K562 (cell line): ENCODE data around the gene HOXA10. TPM values are rescaled to one million over a fixed set of nuclear protein-coding genes. Genes with fewer than 3 reads are reported as not detected.
A peak's percentile ranks its signal among the peaks of the same experiment; 100 is the strongest.

Experiments
- ATAC-seq: fragments of 200-7000 bp; cut with Tn5 transposase; 3 replicates; pipeline ENCODE4 v1.9.1; 2020; ENCODE audit warnings: moderate library complexity
- BruUV-seq: library from RNA; stranded (reverse); fragments of 400-500 nt; replicated peaks from 2 replicates; lab custom pipeline; 2021; lab: Mats Ljungman, UMichigan
- CTCF ChIA-PET: fragments of 300-600 bp; formaldehyde crosslinking; extraction: SDS; loops from one replicate; lab custom pipeline; 2021; ENCODE audit warnings: low intra/inter-chr PET ratio; lab: Yijun Ruan, JAX
- POLR2A ChIA-PET: fragments of 300-600, 350-650 bp; sonication (Branson Sonifier 250); formaldehyde crosslinking; extraction: SDS; loops from one replicate; lab custom pipeline; 2021; ENCODE audit warnings: antibody characterized with exemption, inconsistent platforms; lab: Yijun Ruan, JAX
- DNase-seq, 4 experiments: peaks; one replicate each; pipeline versions ENCODE4 v3.0.0 to v3.0.0-alpha.2; 2011 to 2018; ENCODE audit warnings: low spot score in 3 of 4, mixed read lengths in 3 of 4; ENCODE audit errors: extremely low read depth in 1 of 4
- FAIRE-seq: peaks from 2 replicates; lab custom pipeline; 2011; peaks lifted over from hg19 to GRCh38; lab: Jason Lieb, UNC
- H2AFZ ChIP-seq: 2 replicates; pipeline ENCODE4 v1.6.0; 2011; ENCODE audit warnings: low read depth, low read length, control low read depth, inconsistent platforms
- H3K27ac ChIP-seq: fragments of 200-600 bp; 3 replicates; pipeline ENCODE4 v1.8.0; 2011; ENCODE audit warnings: low read depth, mild to moderate bottlenecking, control low read depth, inconsistent platforms, low read length, moderate library complexity, mixed read lengths; ENCODE audit errors: extremely low read depth
- H3K27me3 ChIP-seq, 2 experiments: fragments of 300-600 bp in 1 of 2; 2 replicates in 1 of 2; 3 replicates in 1 of 2; pipeline versions ENCODE4 v1.6.0 to v1.8.0; 2011; ENCODE audit warnings: inconsistent platforms in 2 of 2, low read length in 2 of 2, mild to moderate bottlenecking in 1 of 2, mixed read lengths in 1 of 2, moderate library complexity in 1 of 2; ENCODE audit not compliant: control insufficient read depth in 2 of 2, insufficient read depth in 2 of 2
- H3K36me3 ChIP-seq: fragments of 300-600 bp; 3 replicates; pipeline ENCODE4 v1.8.0; 2011; ENCODE audit warnings: mild to moderate bottlenecking, low read length, inconsistent platforms; ENCODE audit not compliant: control insufficient read depth, insufficient read depth
- H3K4me1 ChIP-seq, 2 experiments: fragments of 200-600 bp in 1 of 2; replicated peaks in 1 of 2; 2 replicates in 1 of 2; 3 replicates in 1 of 2; pipeline versions ENCODE4 v1.5.1 to v1.8.0; 2011; ENCODE audit warnings: inconsistent platforms in 2 of 2, low read length in 2 of 2, mild to moderate bottlenecking in 1 of 2, mixed read lengths in 1 of 2, moderate library complexity in 1 of 2; ENCODE audit not compliant: control insufficient read depth in 2 of 2, insufficient read depth in 2 of 2
- H3K4me2 ChIP-seq: 2 replicates; pipeline ENCODE4 v1.6.1; 2011; ENCODE audit warnings: low read length, control low read depth, inconsistent platforms, mixed read lengths; ENCODE audit not compliant: insufficient read depth
- H3K4me3 ChIP-seq: fragments of 200-600 bp; sonication (generic), shearing (Covaris generic); 2 replicates; pipeline ENCODE4 v1.5.1; 2016; ENCODE audit warnings: control low read depth, inconsistent platforms
- H3K79me2 ChIP-seq: fragments of 200-600 bp; 3 replicates; pipeline ENCODE4 v1.8.0; 2011; ENCODE audit warnings: low read length, inconsistent platforms; ENCODE audit not compliant: control insufficient read depth, insufficient read depth
- H3K9ac ChIP-seq, 2 experiments: 2 replicates each; pipeline versions ENCODE4 v1.6.0 to v1.6.1; 2011; ENCODE audit warnings: low read depth in 2 of 2, low read length in 2 of 2, control low read depth in 1 of 2, inconsistent platforms in 1 of 2, mild to moderate bottlenecking in 1 of 2, mixed read lengths in 1 of 2; ENCODE audit not compliant: insufficient read depth in 1 of 2
- H3K9me1 ChIP-seq: one replicate; pipeline ENCODE4 v1.6.0; 2011; ENCODE audit warnings: inconsistent platforms, mild to moderate bottlenecking, low read length, moderate library complexity; ENCODE audit not compliant: control insufficient read depth, insufficient read depth
- H3K9me3 ChIP-seq: replicated peaks from 2 replicates; pipeline ENCODE4 v1.5.1; 2011; ENCODE audit warnings: low read depth, low read length, inconsistent platforms; ENCODE audit not compliant: control insufficient read depth, insufficient read depth
- H4K20me1 ChIP-seq: replicated peaks from 2 replicates; pipeline ENCODE4 v1.6.1; 2011; ENCODE audit warnings: low read length, inconsistent platforms, mixed read lengths; ENCODE audit not compliant: control insufficient read depth, insufficient read depth
- ARID2 ChIP-seq: fragments of 450-650 bp; IDR thresholded peaks from 2 replicates; pipeline ENCODE4 v1.6.1; 2017; ENCODE audit warnings: antibody characterized with exemption, mild to moderate bottlenecking
- C11orf30 ChIP-seq: fragments of 450-650 bp; IDR thresholded peaks from 2 replicates; pipeline ENCODE4 v1.6.1; 2016; ENCODE audit warnings: low read depth, mild to moderate bottlenecking
- CBX2 ChIP-seq: fragments of 200-600 bp; sonication (generic); IDR thresholded peaks from one replicate; pipeline ENCODE4 v1.6.1; 2012; ENCODE audit warnings: mild to moderate bottlenecking, low read length, inconsistent platforms; ENCODE audit not compliant: insufficient read depth, poor library complexity, severe bottlenecking
- CC2D1A ChIP-seq: fragments of 450-650 bp; IDR thresholded peaks from 2 replicates; pipeline ENCODE4 v1.6.1; 2017; ENCODE audit warnings: mild to moderate bottlenecking
- GATAD2B ChIP-seq: fragments of 450-650 bp; IDR thresholded peaks from 2 replicates; pipeline ENCODE4 v1.6.1; 2017; ENCODE audit warnings: mild to moderate bottlenecking, borderline replicate concordance
- IRF2 ChIP-seq: sonication (generic); formaldehyde crosslinking; IDR thresholded peaks from 2 replicates; pipeline ENCODE4 v1.8.1; 2022; ENCODE audit warnings: mild to moderate bottlenecking, missing genetic modification reagents
- NR3C1 ChIP-seq: sonication (generic); formaldehyde crosslinking; IDR thresholded peaks from 2 replicates; pipeline ENCODE4 v1.8.1; 2022; ENCODE audit warnings: missing genetic modification reagents
- POLR3G ChIP-seq: IDR thresholded peaks from 2 replicates; pipeline ENCODE4 v1.6.1; 2011; ENCODE audit not compliant: insufficient read length, insufficient replicate concordance; ENCODE audit errors: extremely low read depth
- RBM15 ChIP-seq: fragments of 200-400 bp; formaldehyde crosslinking; IDR thresholded peaks from 2 replicates; pipeline ENCODE4 v1.6.1; 2018; ENCODE audit warnings: mild to moderate bottlenecking, low read length, moderate library complexity; ENCODE audit not compliant: insufficient read depth
- SMARCB1 ChIP-seq: IDR thresholded peaks from 2 replicates; pipeline ENCODE4 v1.6.1; 2011; ENCODE audit warnings: improper control_type of control experiment, low read depth; ENCODE audit not compliant: insufficient read length
- STAT5A ChIP-seq: IDR thresholded peaks from 2 replicates; pipeline ENCODE4 v1.6.1; 2012; ENCODE audit warnings: low read length, inconsistent platforms, borderline replicate concordance
- TRIM28 ChIP-seq: fragments of 450-650 bp; IDR thresholded peaks from 2 replicates; pipeline ENCODE4 v1.6.1; 2017
- ZFP36 ChIP-seq: fragments of 150-350 bp; IDR thresholded peaks from 2 replicates; pipeline ENCODE4 v1.6.1; 2018; ENCODE audit warnings: low read length, low read depth; ENCODE audit not compliant: partially characterized antibody
- ZKSCAN3 ChIP-seq: fragments of 250-450 bp; sonication (Bioruptor Pico); IDR thresholded peaks from 2 replicates; pipeline ENCODE4 v1.4.0; 2020
- ZNF316 ChIP-seq: fragments of 450-650 bp; IDR thresholded peaks from 2 replicates; pipeline ENCODE4 v1.6.1; 2016
- ZNF347 ChIP-seq: fragments of 450-650 bp; formaldehyde crosslinking; IDR thresholded peaks from 2 replicates; pipeline ENCODE4 v1.4.0; 2020; ENCODE audit warnings: low read depth, mild to moderate bottlenecking, moderate library complexity
- ZNF436 ChIP-seq: fragments of 250-450, 450-650 bp; sonication (Bioruptor Pico); formaldehyde crosslinking; IDR thresholded peaks from 2 replicates; pipeline ENCODE4 v1.7.0; 2020; ENCODE audit warnings: mild to moderate bottlenecking
- ZSCAN29 ChIP-seq: fragments of 450-650 bp; IDR thresholded peaks from 2 replicates; pipeline ENCODE4 v1.6.1; 2017
- WGBS: fragments of 100-300 bp; shearing (Covaris generic); methylation state at CpG from one replicate; pipeline ENCODE4 v1.1.6; 2016; ENCODE audit warnings: low coverage, mixed read lengths; ENCODE audit not compliant: insufficient coverage; ENCODE audit errors: missing lambda C conversion rate; 5-methylcytosine and 5-hydroxymethylcytosine counted together
- in situ Hi-C: fragments of 300-500 bp; cut with MboI; formaldehyde crosslinking; loops from 4 replicates; pipeline ENCODE4 v1.15.0; 2018; ENCODE audit warnings: inconsistent platforms, mixed read lengths
- intact Hi-C: fragments of 100-400 bp; cut with micrococcal nuclease; formaldehyde crosslinking; loops from 2 replicates; pipeline ENCODE4 v1.14.2; 2022
- polyA plus RNA-seq, 8 experiments: library from polyadenylated mRNA; depleted of rRNA in 4 of 8; stranded (reverse) in 5 of 8; unstranded in 3 of 8; fragments of >200 nt; fragmentation: Nextera tagmentation in 2 of 8; fragmentation: Illumina TruSeq in 1 of 8; extraction: Ambion mirVana in 2 of 8; extraction: Trizol in 1 of 8; gene quantifications; 2 replicates each; pipeline versions ENCODE4 v1.2.1 to v1.2.3, GENCODE V29; 2011 to 2014; ENCODE audit warnings: inconsistent platforms in 1 of 8, missing spikeins in 1 of 8
- total RNA-seq, 7 experiments: library from RNA; depleted of rRNA in 6 of 7; stranded (reverse); fragments of >200 nt in 6 of 7; fragmentation: Illumina TruSeq in 2 of 7; extraction: Trizol in 2 of 7; gene quantifications; 2 replicates each; pipeline versions ENCODE4 v1.2.1 to v1.2.3, GENCODE V29; 2011 to 2021; ENCODE audit warnings: low replicate concordance in 1 of 7

HOXA10 gene
- total and polyA plus RNA-seq, 9 of the 15 experiments (the other 6 are each of a cell fraction or from before 2014, with no cell fraction given): not detected

- intact Hi-C loops: loop anchor here (5.0 kb wide), 1 partner anchor 365 kb away; no protein-coding TSS in a partner anchor
- ATAC-seq (no peak), DNase-seq (no peak), FAIRE-seq (no peak)
- Histone ChIP-seq H3K4me3 (no peak overlapping the region), H3K9me3 (no peaks in the 10 kb centered on the region), H2AFZ (no peak overlapping the region), H3K27ac (no peak overlapping the region), H3K4me2 (no peak overlapping the region), H3K36me3 (no peaks in the 10 kb centered on the region), H3K9me1 (no peaks in the 10 kb centered on the region), H4K20me1 (peaks cover 4% of the 10 kb centered on the region; the same call in 1 of the 2 replicates), H3K79me2 (no peaks in the 10 kb centered on the region), H3K4me1 (peaks cover 0 to 15% of the 10 kb centered on the region in 2 experiments; a peak in 1 of 5 replicates), H3K27me3 (peaks cover 37 to 78% of the 10 kb centered on the region in 2 experiments), H3K9ac (no peak overlapping the region)
- POLR2A ChIA-PET: interaction anchor here (0.6 kb wide), 1 partner anchor 175 kb away, joined by 4 read pairs; no protein-coding TSS in a partner anchor
- in situ Hi-C loops: no loop called here
- TF ChIP-seq ZNF436 (no peak), C11orf30 (no peak), ZSCAN29 (0 out of 2 replicates have a peak, but pooled peaks have one; percentile 40)
- CTCF ChIA-PET: no interaction called here
- BruUV-seq: no TSS peak
- 3% methylated on average over 37 of the region's 52 CpGs for WGBS
Measured at GRCh38 chr7:27212497-27213432, 38.6 kb upstream of the HOXA10 start.

- intact Hi-C loops: loop anchor here (2.0 to 5.0 kb wide), 2 partner anchors 366 to 451 kb away; partner anchors contain the start of gene HIBADH
- in situ Hi-C loops: no loop called here
- TF ChIP-seq RBM15 (no peak), ZFP36 (peak; percentile 85), ZNF316 (no peak), ARID2 (no peak), ZNF347 (no peak), IRF2 (CRISPR knock-in tag) (no peak), CBX2 (peak; percentile 85), POLR3G (no peak), GATAD2B (no peak), CC2D1A (no peak), SMARCB1 (no peak), TRIM28 (no peak), NR3C1 (no peak), STAT5A (no peak), ZKSCAN3 (no peak)
Measured at GRCh38 chr7:27211764-27212204, 37.7 kb upstream of the HOXA10 start.

More at GRCh38 chr7:27211764-27212204, 37.7 kb upstream of the HOXA10 start:
- POLR2A ChIA-PET: interaction anchor here (0.6 kb wide), 1 partner anchor 176 kb away, joined by 4 read pairs; no protein-coding TSS in a partner anchor
- FAIRE-seq (no peak), ATAC-seq (no peak), DNase-seq (no peak)
- no peaks in the 10 kb centered on the region for H3K36me3 ChIP-seq
- H3K27ac ChIP-seq: no peak overlapping the region
- H3K9me1 ChIP-seq: no peaks in the 10 kb centered on the region
- no peak overlapping the region for H3K9ac ChIP-seq
- H3K9me3 ChIP-seq: no peaks in the 10 kb centered on the region
- no peak overlapping the region for H3K4me2 ChIP-seq
- whole genome bisulfite sequencing: 0% methylated on average over 3 of the region's 3 CpGs
- no peak overlapping the region for H3K4me3 ChIP-seq
- H3K79me2 ChIP-seq: no peaks in the 10 kb centered on the region
- H3K27me3 ChIP-seq: peaks cover 37 to 74% of the 10 kb centered on the region in 2 experiments
- H2AFZ ChIP-seq: no peak overlapping the region
- H3K4me1 ChIP-seq: peaks cover 0 to 15% of the 10 kb centered on the region in 2 experiments; a peak in 1 of 5 replicates
- no TSS peak for BruUV-seq
- peaks cover 4% of the 10 kb centered on the region; the same call in 1 of the 2 replicates for H4K20me1 ChIP-seq
- CTCF ChIA-PET: no interaction called here
